NCI-H2029 (cell line): ENCODE measurements around the gene FIGNL1.

Source experiments
- DNase-seq: peaks from one replicate; lab custom pipeline; 2025; lab: John Stamatoyannopoulos, UW

Gene FIGNL1

DNA sequence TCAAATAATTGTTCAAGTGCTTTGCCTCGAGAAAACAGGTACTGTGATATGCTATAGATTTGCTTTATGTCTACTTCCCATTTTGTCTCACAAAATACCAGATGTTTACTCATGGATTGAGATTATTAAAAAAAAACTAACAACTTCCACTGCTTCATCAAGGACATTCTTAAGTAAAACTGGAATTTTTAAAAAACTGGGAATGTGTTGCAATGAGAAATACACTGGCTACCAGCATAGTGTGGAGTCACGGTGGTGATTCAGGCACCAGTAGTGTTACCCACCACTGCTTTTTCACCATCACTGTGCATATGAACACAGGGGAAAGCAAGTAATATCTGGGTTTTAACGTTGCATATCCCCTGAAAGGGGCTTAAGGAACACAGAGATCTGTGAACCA lies 21.2 kb downstream of the FIGNL1 start:
- DNase-seq: no peak

- DNase-seq: no peak
Observed at GRCh38 chr7:50427518-50427917, 22.6 kb downstream of the FIGNL1 start.

DNA sequence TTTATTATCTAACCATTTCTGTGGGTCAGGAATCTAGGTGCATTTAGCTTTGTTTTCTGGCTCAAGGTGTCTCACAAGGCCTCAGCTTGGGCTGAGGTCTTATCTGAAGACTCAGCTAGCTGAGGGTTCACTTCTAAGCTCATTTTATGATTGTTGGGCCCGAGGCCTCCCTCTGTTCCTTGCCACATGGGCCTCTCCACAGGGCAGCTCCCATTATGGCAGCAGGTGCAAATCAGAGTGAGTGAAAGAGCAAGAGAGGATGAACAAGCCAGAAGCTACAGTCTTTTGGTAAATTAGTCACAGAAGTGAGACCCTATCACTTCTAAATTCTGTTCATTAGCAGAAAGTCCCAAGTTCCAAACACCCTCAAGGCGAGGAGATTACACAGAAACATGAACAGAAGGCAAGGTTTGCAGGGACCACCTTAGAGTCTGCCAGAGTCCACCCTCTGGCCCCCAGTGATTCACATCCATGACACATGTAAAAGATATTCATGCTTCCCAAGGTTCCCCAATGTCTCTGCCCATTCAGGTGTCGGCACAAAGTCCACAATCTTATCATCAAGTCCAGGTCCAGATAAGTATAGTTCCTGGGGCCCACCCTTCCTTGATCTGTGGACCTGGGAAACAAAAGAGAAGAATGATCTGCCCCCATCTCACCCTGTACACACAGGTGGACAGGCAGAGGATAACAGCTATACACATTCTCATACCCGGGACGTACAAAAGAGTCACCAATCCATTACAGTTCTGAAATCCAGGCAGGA lies 23.7 kb downstream of the FIGNL1 start:
- DNase-seq: no peak

DNA sequence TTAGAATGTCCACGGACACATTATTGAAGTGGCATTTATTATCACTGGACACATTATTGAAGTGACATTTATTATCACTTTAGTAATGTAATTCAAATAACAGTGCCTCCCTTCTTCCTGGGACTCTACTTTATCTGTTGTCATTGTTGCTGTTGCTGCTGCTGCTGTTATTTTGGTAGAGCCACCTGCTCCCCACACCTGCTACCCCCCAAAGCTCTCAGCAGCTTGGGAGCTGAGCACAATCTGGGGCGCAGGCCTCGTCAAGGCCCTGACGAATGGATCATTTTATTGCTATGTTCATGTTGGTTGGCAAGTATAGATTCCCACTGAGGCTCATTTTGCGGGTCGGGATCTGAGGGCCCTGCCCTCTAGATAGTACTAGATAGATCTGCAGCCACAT lies 24.8 kb downstream of the FIGNL1 start:
- no peak for DNase-seq

DNA sequence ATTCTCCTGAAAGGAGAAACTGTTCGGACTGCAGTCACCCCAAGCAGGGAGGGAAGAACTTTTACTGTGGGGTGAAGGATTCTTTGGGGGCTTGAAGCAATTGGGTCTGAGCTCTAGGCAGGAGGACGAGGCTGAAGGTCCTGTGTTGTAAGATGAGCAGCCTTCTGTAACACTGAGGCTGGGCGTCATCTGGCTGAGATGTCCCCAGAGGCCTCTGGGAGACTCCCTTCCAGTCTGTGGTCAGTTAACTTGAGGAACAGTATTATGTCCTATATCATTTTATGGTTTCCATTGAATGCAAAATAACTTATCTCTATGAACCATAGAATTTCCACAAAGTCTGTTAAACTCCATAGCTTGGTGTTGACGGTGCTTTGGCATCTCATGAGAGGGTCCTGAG lies 26.3 kb downstream of the FIGNL1 start:
- no peak for DNase-seq

- no peak for DNase-seq
Observed at GRCh38 chr7:50422858-50423257, 27.3 kb downstream of the FIGNL1 start.

DNA sequence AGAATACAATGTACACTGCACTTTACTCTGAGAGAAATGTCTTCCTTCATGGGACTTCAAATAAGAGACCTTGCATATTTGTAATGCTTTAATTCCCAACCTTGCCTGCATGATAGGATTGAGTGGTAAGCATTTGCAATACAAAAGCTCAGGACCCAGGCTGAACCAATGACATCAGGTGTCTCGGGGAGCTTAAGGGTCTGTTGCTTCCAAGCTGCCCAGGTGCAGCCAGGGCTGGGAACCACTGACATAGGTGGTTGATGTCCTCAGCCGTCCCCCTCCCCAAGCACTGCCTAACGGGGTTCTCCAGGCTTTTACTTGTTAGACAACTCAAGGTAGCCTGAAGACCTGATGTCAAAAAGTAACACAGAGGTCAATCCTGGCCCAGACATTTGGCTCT lies 29.1 kb downstream of the FIGNL1 start:
- no peak for DNase-seq

GRCh38 chr7:50418526-50419290 lies 31.4 kb downstream of the FIGNL1 start:
- no peak for DNase-seq

GRCh38 chr7:50418086-50418515 lies 32.0 kb downstream of the FIGNL1 start:
- peak; percentile 40 for DNase-seq

- no peak for DNase-seq
Observed at GRCh38 chr7:50416527-50417182, 33.5 kb downstream of the FIGNL1 start.

- DNase-seq: no peak
Observed at GRCh38 chr7:50415844-50416364, 34.2 kb downstream of the FIGNL1 start.

DNA sequence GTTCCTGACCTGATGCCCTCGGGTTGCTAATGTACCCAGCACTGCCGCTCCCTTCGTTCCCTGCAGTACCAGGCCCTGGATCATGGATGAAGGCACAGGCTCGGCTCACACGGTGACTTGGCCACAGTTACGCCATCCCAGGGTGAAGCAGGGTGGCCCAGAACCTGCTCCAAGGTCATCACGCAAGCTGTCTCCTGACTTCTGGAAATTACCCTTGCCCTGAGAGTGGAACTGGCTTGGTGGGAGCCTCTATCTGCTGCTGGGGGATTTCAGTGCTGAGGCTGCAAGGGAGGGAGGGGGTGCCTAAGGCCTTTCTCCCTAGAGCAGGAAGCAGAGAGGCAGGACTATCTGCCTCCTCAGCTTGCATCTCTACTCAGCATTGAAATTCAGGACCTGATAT lies 36.6 kb downstream of the FIGNL1 start:
- DNase-seq: no peak

GRCh38 chr7:50412973-50413372 lies 37.2 kb downstream of the FIGNL1 start:
- DNase-seq: no peak

GRCh38 chr7:50411332-50411731 lies 38.8 kb downstream of the FIGNL1 start:
- DNase-seq: no peak

DNA sequence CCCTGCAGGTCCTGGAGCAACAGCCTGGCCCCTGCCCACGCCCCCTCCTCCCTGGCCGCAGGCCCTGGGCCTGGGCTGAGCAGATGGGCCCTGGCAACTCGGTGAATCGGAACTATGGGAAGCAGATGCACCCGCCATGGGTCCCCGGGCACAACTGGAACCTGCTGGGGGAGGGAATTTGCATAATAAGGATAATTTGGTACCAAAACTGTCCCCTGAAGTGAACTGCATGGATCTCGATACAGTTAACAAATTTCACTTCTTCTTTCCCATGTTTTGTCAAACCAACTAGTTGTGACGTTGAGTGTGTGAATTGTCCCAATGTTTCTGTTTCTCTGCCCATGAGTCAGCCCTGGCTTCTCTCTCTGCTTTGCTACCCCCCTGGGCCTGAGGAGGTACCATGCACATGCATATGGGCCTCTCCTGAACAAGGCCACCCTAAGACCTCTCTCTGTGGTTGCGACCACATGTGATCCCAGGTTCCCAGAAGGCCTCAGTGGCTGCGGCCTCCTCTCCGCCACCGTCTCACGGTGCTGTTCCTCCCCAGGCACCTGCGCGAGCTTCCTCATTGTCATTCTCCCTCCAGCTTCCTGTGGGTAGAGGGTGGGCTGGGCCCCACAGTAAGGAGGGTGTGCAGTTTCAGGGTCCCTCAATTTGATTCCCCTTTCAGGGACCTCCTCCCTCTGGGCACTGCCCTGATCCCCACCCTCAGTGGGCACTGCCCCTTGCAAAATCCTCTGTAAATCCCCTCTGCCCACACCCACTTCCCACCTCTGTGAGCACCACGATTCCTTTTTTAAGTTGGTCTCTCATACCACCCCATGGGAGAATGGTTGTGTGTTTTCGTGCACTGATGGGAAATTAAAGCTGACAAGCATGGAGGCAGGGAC lies 40.0 kb downstream of the FIGNL1 start:
- DNase-seq: no peak

- no peak for DNase-seq
Observed at GRCh38 chr7:50406935-50407334, 43.2 kb downstream of the FIGNL1 start.

- no peak for DNase-seq
Observed at GRCh38 chr7:50405221-50405620, 44.9 kb downstream of the FIGNL1 start.

- DNase-seq: no peak
Observed at GRCh38 chr7:50404392-50404791, 45.8 kb downstream of the FIGNL1 start.

- peak; percentile 10 for DNase-seq
Observed at GRCh38 chr7:50400114-50400513, 50.0 kb downstream of the FIGNL1 start.

DNA sequence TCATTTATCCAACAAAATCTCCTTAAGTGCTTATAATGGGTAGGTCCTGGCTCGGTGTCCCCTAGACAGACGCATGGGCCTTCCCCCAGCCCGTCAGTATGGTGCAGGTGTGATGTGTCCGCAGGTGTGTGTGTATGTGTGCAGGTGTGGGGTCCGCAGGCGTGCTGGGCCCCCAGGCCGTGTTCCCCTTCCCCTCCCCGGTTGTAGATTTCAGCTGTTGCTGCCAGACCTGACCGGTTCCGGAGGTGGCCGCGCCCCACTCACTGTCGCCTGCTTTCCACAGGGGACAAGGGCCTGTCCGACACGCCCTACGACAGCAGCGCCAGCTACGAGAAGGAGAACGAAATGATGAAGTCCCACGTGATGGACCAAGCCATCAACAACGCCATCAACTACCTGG lies 50.5 kb downstream of the FIGNL1 start:
- no peak for DNase-seq

DNA sequence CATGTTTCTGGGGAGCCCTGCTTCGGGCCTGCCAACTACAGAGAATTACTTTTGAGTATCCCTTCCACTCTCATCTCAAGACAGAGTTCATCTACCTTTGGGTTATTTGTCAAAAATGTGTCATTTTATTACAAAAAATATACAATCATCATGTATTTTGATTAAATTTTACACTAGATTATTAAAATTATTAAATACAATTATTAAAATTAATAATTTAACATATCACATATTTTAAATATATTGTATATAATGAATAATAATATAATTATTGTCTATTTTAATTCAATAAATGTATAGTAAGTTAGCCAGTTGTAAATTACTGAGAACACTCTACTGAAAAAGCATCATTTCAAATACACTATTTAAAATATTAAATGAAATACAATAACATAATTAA lies 50.9 kb downstream of the FIGNL1 start:
- DNase-seq: no peak

DNA sequence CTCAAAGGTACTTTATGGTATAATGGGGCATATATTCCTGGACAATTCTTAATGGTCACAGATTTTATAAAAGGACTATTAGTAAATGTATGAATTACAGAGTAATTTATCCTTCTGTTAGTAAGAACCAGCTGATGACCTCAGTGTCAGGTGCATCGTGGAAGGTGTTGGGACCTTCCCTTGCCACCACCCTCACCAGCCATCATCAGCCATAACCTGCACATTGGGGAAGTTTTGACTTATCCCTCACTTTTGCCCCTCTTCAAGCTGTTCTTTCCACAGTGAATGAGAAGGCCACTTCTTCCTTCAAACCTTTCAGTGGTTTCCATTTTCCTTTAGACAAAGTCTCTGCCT lies 52.2 kb downstream of the FIGNL1 start:
- DNase-seq: no peak
